Liver (tissue), 3 donors: ENCODE measurements around the gene ABCA12.

ENCODE experiments used
- RAD21 ChIP-seq, 2 donors: IDR thresholded peaks; 2 replicates each; pipeline ENCODE4 v1.6.1; 2016; ENCODE audit warnings: antibody characterized with exemption in 2 of 2, mild to moderate bottlenecking in 2 of 2
- TAF1 ChIP-seq: conservative IDR thresholded peaks from 2 replicates; pipeline ENCODE4 v1.6.1; 2016; ENCODE audit warnings: antibody characterized with exemption, mild to moderate bottlenecking
- TF ChIP-seq, protein P1 (sequence below): fragments of 150-350 bp; IDR thresholded peaks from 2 replicates; pipeline ENCODE4 v1.5.1; 2017; ENCODE audit warnings: improper control_type of control experiment, low read depth, low read length; ENCODE audit not compliant: missing input control
- donor health status: healthy.
- donor health status: healthy.

DNA sequence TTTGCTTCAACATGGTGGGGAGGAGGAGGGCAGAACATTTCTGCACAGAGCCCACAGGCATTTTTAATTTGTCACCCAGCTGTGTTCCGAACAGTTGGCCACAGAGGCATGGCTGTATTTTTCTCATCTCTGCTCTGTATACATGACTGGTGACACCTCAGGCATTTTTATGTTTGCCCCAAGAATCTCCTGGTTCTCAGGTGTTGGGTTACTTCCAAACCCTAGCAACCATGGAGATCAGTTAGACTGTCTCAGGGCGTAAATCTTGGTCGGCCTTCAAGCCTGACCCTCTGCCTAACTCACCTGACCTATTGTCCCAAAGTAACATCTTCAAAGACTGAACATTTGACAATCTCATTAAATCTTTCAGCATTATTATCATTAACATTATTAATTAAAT, 100.0 kb downstream of the ABCA12 start:
- TF ChIP-seq, protein P1, sequence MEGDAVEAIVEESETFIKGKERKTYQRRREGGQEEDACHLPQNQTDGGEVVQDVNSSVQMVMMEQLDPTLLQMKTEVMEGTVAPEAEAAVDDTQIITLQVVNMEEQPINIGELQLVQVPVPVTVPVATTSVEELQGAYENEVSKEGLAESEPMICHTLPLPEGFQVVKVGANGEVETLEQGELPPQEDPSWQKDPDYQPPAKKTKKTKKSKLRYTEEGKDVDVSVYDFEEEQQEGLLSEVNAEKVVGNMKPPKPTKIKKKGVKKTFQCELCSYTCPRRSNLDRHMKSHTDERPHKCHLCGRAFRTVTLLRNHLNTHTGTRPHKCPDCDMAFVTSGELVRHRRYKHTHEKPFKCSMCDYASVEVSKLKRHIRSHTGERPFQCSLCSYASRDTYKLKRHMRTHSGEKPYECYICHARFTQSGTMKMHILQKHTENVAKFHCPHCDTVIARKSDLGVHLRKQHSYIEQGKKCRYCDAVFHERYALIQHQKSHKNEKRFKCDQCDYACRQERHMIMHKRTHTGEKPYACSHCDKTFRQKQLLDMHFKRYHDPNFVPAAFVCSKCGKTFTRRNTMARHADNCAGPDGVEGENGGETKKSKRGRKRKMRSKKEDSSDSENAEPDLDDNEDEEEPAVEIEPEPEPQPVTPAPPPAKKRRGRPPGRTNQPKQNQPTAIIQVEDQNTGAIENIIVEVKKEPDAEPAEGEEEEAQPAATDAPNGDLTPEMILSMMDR, result no peak
- TF ChIP-seq RAD21 (IDR thresholded peaks at IDR 0.05), result no peak
- TF ChIP-seq TAF1, result no peak
